ENCODE data around the gene RABGAP1.

DNA sequence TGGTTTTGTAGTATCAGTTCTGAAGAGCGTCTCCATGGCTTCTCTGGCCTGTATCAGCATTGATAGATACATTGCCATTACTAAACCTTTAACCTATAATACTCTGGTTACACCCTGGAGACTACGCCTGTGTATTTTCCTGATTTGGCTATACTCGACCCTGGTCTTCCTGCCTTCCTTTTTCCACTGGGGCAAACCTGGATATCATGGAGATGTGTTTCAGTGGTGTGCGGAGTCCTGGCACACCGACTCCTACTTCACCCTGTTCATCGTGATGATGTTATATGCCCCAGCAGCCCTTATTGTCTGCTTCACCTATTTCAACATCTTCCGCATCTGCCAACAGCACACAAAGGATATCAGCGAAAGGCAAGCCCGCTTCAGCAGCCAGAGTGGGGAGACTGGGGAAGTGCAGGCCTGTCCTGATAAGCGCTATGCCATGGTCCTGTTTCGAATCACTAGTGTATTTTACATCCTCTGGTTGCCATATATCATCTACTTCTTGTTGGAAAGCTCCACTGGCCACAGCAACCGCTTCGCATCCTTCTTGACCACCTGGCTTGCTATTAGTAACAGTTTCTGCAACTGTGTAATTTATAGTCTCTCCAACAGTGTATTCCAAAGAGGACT is 94.2 kb downstream of the RABGAP1 start:
- TF ChIP-seq TAF1 (IDR thresholded peaks at IDR 0.05; ENCODE audit: low read depth) = no peak
- TF ChIP-seq, protein P1, sequence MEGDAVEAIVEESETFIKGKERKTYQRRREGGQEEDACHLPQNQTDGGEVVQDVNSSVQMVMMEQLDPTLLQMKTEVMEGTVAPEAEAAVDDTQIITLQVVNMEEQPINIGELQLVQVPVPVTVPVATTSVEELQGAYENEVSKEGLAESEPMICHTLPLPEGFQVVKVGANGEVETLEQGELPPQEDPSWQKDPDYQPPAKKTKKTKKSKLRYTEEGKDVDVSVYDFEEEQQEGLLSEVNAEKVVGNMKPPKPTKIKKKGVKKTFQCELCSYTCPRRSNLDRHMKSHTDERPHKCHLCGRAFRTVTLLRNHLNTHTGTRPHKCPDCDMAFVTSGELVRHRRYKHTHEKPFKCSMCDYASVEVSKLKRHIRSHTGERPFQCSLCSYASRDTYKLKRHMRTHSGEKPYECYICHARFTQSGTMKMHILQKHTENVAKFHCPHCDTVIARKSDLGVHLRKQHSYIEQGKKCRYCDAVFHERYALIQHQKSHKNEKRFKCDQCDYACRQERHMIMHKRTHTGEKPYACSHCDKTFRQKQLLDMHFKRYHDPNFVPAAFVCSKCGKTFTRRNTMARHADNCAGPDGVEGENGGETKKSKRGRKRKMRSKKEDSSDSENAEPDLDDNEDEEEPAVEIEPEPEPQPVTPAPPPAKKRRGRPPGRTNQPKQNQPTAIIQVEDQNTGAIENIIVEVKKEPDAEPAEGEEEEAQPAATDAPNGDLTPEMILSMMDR (IDR thresholded peaks at IDR 0.05; ENCODE audit: poor library complexity, severe bottlenecking) = no peak
- TF ChIP-seq POLR2AphosphoS5 (IDR thresholded peaks at IDR 0.05) = no peak
- TF ChIP-seq MXI1 (conservative IDR thresholded peaks at IDR 0.05; ENCODE audit: poor library complexity, severe bottlenecking) = no peak
- TF ChIP-seq RAD21 (conservative IDR thresholded peaks at IDR 0.05) = no peak
- TF ChIP-seq, protein P2, sequence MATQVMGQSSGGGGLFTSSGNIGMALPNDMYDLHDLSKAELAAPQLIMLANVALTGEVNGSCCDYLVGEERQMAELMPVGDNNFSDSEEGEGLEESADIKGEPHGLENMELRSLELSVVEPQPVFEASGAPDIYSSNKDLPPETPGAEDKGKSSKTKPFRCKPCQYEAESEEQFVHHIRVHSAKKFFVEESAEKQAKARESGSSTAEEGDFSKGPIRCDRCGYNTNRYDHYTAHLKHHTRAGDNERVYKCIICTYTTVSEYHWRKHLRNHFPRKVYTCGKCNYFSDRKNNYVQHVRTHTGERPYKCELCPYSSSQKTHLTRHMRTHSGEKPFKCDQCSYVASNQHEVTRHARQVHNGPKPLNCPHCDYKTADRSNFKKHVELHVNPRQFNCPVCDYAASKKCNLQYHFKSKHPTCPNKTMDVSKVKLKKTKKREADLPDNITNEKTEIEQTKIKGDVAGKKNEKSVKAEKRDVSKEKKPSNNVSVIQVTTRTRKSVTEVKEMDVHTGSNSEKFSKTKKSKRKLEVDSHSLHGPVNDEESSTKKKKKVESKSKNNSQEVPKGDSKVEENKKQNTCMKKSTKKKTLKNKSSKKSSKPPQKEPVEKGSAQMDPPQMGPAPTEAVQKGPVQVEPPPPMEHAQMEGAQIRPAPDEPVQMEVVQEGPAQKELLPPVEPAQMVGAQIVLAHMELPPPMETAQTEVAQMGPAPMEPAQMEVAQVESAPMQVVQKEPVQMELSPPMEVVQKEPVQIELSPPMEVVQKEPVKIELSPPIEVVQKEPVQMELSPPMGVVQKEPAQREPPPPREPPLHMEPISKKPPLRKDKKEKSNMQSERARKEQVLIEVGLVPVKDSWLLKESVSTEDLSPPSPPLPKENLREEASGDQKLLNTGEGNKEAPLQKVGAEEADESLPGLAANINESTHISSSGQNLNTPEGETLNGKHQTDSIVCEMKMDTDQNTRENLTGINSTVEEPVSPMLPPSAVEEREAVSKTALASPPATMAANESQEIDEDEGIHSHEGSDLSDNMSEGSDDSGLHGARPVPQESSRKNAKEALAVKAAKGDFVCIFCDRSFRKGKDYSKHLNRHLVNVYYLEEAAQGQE (IDR thresholded peaks at IDR 0.05; ENCODE audit: borderline replicate concordance) = no peak
- TF ChIP-seq EP300 (conservative IDR thresholded peaks at IDR 0.05; ENCODE audit: poor library complexity, severe bottlenecking) = no peak

Data from neural cell (in vitro differentiated cells).